HG03139 (cell line): Measurements from ENCODE around the gene TRAK2.
A peak's percentile ranks its signal among the peaks of the same experiment; 100 is the strongest.
"Not testable (repeated sequence)": the region's sequence is repeated elsewhere in the genome, so short reads cannot be mapped to it uniquely, and the experiment has no call there.

Experiments used
- ATAC-seq: cut with Tn5 transposase; IDR thresholded peaks from one replicate; pipeline ENCODE4 v1.9.1; 2021; ENCODE audit not compliant: unreplicated experiment

TRAK2 gene

GRCh38 chr2:201452058-201452921, 1.0 kb upstream of the TRAK2 start:
- ATAC-seq: peak; percentile 28

DNA sequence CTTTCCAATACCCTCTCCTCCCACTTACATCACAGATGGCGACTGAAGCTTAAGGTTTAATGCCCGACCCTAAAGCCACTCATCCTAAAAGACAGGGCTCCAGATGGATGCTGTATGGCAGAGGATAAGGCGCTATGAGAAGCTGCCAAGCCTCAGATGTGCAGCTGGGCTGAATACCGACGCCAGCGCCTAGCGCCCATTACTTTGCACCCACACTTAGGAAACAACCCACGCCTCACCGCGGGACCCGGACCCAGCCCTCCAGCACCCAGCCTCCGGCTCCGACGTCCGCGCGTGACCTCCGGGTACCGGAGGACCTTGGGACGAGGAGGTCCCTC, 335 bp downstream of the TRAK2 start:
- no peak for ATAC-seq

GRCh38 chr2:201448701-201449100, 2.6 kb downstream of the TRAK2 start:
- no peak for ATAC-seq

GRCh38 chr2:201448061-201448460, 3.2 kb downstream of the TRAK2 start:
- ATAC-seq: no peak

DNA sequence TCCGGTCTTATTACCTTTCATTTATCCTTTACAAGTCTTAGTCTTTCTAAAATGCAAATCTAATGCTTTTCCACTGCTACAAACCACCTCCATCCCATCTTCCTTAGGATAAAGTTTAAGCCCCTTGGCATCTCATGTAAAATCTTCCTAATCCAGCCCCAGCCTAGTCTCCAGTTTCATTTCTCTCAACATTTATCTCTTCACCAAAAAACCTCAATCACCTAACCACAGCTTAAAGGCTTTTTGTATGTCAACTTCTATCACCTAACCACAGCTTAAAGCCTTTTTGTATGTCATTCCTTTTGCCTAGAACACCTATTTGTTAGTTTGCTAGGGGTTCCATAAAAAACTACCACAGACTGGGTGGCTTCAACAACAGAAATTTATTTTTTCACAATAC, 4.2 kb downstream of the TRAK2 start:
- ATAC-seq: no peak

- no peak for ATAC-seq
Observed at GRCh38 chr2:201444746-201445465, 6.4 kb downstream of the TRAK2 start.

DNA sequence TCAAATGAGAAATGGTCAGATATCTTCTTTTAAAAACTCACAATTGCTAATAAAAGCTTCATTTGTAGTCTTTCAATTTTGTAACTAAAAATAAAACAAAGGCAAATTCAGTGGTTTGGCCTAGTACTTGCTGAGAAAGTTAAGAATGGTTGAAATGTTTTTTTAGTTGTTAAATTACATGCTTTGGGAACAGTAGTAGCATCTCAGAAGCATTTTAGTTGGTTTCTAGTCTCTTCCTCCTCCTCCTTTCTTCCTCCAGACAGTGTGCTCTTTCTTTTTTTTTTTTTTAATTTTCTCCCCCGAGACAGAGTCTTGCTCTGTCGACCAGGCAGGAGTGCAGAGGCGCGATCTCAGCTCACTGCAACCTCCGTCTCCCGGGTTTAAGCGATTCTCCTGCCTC, 9.8 kb downstream of the TRAK2 start:
- no peak for ATAC-seq

DNA sequence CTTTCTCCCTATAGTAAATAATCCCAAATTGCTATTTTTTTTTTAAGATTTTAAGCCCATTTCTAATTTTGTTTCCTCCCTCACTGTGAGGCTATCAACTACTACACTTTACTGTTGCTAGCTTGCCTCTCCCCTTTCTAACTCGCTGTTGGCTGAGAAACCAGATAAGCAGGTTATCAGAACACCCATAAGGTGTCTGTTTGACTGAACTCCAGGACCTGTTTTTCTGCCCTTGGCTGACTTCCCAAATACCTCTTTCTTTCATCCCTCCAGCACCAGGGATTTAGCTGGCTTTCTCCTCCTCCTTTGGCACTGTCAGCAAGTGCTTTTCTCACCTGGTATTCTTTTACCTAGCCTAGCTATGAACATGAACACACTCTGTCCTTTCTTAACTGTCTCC, 11.1 kb downstream of the TRAK2 start:
- no peak for ATAC-seq

GRCh38 chr2:201439336-201439922, 11.8 kb downstream of the TRAK2 start:
- not testable (repeated sequence) for ATAC-seq

- ATAC-seq: no peak
Observed at GRCh38 chr2:201436141-201436540, 15.1 kb downstream of the TRAK2 start.

GRCh38 chr2:201433394-201433995, 17.8 kb downstream of the TRAK2 start:
- no peak for ATAC-seq

- ATAC-seq: no peak
Observed at GRCh38 chr2:201432621-201433393, 18.5 kb downstream of the TRAK2 start.

- ATAC-seq: no peak
Observed at GRCh38 chr2:201432038-201432620, 19.1 kb downstream of the TRAK2 start.

GRCh38 chr2:201430839-201431238, 20.4 kb downstream of the TRAK2 start:
- no peak for ATAC-seq

GRCh38 chr2:201430322-201430721, 20.9 kb downstream of the TRAK2 start:
- ATAC-seq: not testable (repeated sequence)

GRCh38 chr2:201429835-201430234, 21.4 kb downstream of the TRAK2 start:
- not testable (repeated sequence) for ATAC-seq

- ATAC-seq: not testable (repeated sequence)
Observed at GRCh38 chr2:201428366-201428765, 22.9 kb downstream of the TRAK2 start.

- no peak for ATAC-seq
Observed at GRCh38 chr2:201425952-201426351, 25.3 kb downstream of the TRAK2 start.

DNA sequence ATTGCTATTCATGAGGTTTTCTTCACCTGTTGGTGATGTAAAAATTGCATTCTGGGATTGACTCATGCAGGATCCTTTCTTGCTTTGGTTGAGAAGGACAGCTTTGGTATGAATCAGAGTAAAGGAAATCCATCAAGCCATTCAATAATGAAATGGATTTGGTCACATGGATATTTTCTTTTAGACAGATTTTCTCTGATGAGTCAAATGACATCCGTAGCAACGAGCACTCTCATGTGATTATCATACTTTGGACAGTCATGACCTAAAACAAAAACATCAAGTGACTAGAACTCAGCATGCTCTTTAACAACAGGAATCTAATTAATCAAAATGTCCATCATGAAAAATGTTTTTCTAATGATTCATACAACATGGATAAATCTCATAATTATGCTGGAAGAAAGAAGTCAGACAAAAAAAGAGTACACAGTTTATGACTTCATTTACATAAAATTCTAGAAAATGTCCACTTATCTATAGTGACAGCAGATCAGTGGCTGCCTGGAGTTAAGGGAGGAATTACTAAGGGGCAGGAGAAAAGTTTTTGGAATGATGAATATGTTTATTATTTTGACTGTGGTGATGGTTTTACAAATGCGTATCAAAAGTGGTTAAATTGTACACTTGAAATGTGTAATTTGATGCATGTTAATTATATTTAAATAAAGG, 30.7 kb downstream of the TRAK2 start:
- ATAC-seq: no peak

GRCh38 chr2:201419986-201420385, 31.3 kb downstream of the TRAK2 start:
- no peak for ATAC-seq
